Measurements from ENCODE around the gene STOM. TPM values are rescaled to one million over a fixed set of nuclear protein-coding genes. Genes with fewer than 3 reads are reported as not detected.

Gene STOM
- total RNA-seq, 4 donors from 2014 or later: 60.0 to 89.5 (median 76.3) TPM

DNA sequence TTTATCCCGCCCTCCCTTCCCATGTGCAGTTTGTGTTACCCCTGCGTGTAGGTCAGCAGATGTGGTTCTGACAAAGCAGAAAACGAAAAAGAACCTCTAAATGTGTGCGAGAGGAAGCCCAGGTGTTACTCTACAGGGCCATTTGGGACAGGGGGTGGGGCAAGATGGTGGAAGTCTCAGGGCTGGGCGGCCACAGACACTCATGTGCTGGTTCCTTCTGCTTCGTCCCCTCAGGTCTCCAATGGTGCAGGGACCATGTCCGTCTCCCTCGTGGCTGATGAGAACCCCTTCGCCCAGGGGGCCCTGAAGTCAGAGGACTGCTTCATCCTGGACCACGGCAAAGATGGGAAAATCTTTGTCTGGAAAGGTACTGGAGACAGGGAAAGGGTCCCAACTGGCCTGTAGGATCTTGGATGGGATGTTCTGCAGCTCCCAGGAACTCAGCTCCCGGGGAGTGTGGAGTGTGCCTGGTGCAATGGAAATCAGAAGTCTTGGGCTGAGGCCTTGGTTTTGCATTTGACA lies 53.1 kb downstream of the STOM start:
- no peak for ATAC-seq
- Histone ChIP-seq H3K4me1 (peaks cover 0 to 17% of the 10 kb centered on the region in 2 donors), H3K27ac (peak overlapping the region; percentile 42 to 88 (median 56)), H3K27me3 (no peaks in the 10 kb centered on the region), H3K36me3 (peaks cover 0 to 79% of the 10 kb centered on the region in 2 donors), H3K9me3 (no peaks in the 10 kb centered on the region), H3K4me3 (no peak overlapping the region)
- no peak for TF ChIP-seq POLR2A (IDR thresholded peaks at IDR 0.05)
- TF ChIP-seq, protein P1, sequence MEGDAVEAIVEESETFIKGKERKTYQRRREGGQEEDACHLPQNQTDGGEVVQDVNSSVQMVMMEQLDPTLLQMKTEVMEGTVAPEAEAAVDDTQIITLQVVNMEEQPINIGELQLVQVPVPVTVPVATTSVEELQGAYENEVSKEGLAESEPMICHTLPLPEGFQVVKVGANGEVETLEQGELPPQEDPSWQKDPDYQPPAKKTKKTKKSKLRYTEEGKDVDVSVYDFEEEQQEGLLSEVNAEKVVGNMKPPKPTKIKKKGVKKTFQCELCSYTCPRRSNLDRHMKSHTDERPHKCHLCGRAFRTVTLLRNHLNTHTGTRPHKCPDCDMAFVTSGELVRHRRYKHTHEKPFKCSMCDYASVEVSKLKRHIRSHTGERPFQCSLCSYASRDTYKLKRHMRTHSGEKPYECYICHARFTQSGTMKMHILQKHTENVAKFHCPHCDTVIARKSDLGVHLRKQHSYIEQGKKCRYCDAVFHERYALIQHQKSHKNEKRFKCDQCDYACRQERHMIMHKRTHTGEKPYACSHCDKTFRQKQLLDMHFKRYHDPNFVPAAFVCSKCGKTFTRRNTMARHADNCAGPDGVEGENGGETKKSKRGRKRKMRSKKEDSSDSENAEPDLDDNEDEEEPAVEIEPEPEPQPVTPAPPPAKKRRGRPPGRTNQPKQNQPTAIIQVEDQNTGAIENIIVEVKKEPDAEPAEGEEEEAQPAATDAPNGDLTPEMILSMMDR (IDR thresholded peaks at IDR 0.05 in 4 of 5, conservative IDR thresholded peaks at IDR 0.05 in 1 of 5): no peak
- no peak for DNase-seq
- in situ Hi-C loops (cut with MboI; ENCODE audit: low sequenced_read_pairs in 4 of 4): loop anchor here (5.0 to 25.0 kb wide), 4 partner anchors 80 to 105 kb away; partner anchors contain the start of gene RAB14 (in 1 of the 4)
- intact Hi-C loops (cut with DNase I; ENCODE audit: low total_unique reads): loop anchor here (5.0 kb wide), 1 partner anchor 105 kb away; no protein-coding TSS in a partner anchor

DNA sequence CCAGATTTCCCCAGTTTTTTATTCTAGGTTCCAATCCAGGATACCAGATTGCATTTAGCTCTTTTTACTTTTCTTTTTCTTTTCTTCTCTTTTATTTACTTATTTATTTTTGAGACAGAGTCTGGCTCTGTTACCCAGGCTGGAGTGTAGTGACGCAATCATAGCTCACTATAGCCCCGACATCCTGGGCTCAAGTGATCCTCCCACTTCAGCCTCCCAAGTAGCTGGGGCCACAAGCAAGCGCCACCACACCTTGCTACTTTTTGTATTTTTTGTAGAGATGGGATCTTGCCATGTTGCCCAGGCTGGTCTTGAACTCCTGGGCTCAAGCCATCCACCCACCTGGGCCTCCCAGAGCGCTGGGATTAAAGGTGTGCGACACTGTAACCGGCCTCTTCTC lies 53.7 kb downstream of the STOM start:
- DNase-seq (no peak), ATAC-seq (no peak)
- no peak overlapping the region for H3K4me3 ChIP-seq
- no peaks in the 10 kb centered on the region for H3K27me3 ChIP-seq
- intact Hi-C loops (cut with DNase I; ENCODE audit: low total_unique reads): loop anchor here (5.0 kb wide), 1 partner anchor 104 kb away; no protein-coding TSS in a partner anchor
- H3K9me3 ChIP-seq: no peaks in the 10 kb centered on the region
- H3K4me1 ChIP-seq: peaks cover 0 to 17% of the 10 kb centered on the region in 2 donors
- in situ Hi-C loops (cut with MboI; ENCODE audit: low sequenced_read_pairs in 4 of 4): loop anchor here (5.0 to 25.0 kb wide), 4 partner anchors 81 to 104 kb away; partner anchors contain the start of gene RAB14 (in 1 of the 4)
- peaks cover 0 to 79% of the 10 kb centered on the region in 2 donors for H3K36me3 ChIP-seq
- peak overlapping the region; percentile 42 to 88 (median 56) for H3K27ac ChIP-seq
- no peak for TF ChIP-seq POLR2A (IDR thresholded peaks at IDR 0.05)
- TF ChIP-seq, protein P1 (IDR thresholded peaks at IDR 0.05 in 4 of 5, conservative IDR thresholded peaks at IDR 0.05 in 1 of 5): no peak

GRCh38 chr9:121313458-121314152 lies 56.4 kb downstream of the STOM start:
- Histone ChIP-seq H3K4me1 (peaks cover 0 to 17% of the 10 kb centered on the region in 2 donors), H3K4me3 (no peak overlapping the region), H3K9me3 (no peaks in the 10 kb centered on the region), H3K36me3 (peaks cover 0 to 91% of the 10 kb centered on the region in 2 donors), H3K27me3 (no peaks in the 10 kb centered on the region), H3K27ac (no peak overlapping the region)
- ATAC-seq (no peak), DNase-seq (no peak)
- in situ Hi-C loops (cut with MboI; ENCODE audit: low sequenced_read_pairs in 4 of 4) (loop anchor here (10.0 to 25.0 kb wide), 2 partner anchors 99 to 101 kb away; partner anchors contain the start of gene RAB14 (in 1 of the 4)), intact Hi-C loops (cut with DNase I; ENCODE audit: low total_unique reads) (no loop called here)
- TF ChIP-seq POLR2A (IDR thresholded peaks at IDR 0.05): no peak
- TF ChIP-seq, protein P1 (IDR thresholded peaks at IDR 0.05 in 4 of 5, conservative IDR thresholded peaks at IDR 0.05 in 1 of 5): no peak

- H3K36me3 ChIP-seq: peaks cover 0 to 92% of the 10 kb centered on the region in 2 donors
- no peaks in the 10 kb centered on the region for H3K9me3 ChIP-seq
- DNase-seq (no peak), ATAC-seq (no peak)
- in situ Hi-C loops (cut with MboI; ENCODE audit: low sequenced_read_pairs in 4 of 4): loop anchor here (10.0 to 25.0 kb wide), 2 partner anchors 97 to 100 kb away; partner anchors contain the start of gene RAB14 (in 1 of the 4)
- H3K4me3 ChIP-seq: no peak overlapping the region
- no peaks in the 10 kb centered on the region for H3K27me3 ChIP-seq
- TF ChIP-seq, protein P1 (IDR thresholded peaks at IDR 0.05 in 4 of 5, conservative IDR thresholded peaks at IDR 0.05 in 1 of 5): no peak
- no peak for TF ChIP-seq POLR2A (IDR thresholded peaks at IDR 0.05)
- H3K27ac ChIP-seq: no peak overlapping the region
- intact Hi-C loops (cut with DNase I; ENCODE audit: low total_unique reads): no loop called here
- peaks cover 0 to 9% of the 10 kb centered on the region in 2 donors for H3K4me1 ChIP-seq
Measured at GRCh38 chr9:121312169-121312568, 57.9 kb downstream of the STOM start.
